OCI-LY7 (cell line): ENCODE results near the gene TMEM181. TPM values are rescaled to one million over a fixed set of nuclear protein-coding genes. Genes with fewer than 3 reads are reported as not detected.
A peak's percentile ranks its signal among the peaks of the same experiment; 100 is the strongest.

ENCODE experiments used
- BruUV-seq: library from RNA; stranded (reverse); fragments of 400-500 nt; replicated peaks from 2 replicates; lab custom pipeline; 2021; lab: Mats Ljungman, UMichigan
- CTCF ChIA-PET: fragments of 300-600 bp; sonication (Branson Sonifier 250); formaldehyde crosslinking; loops from one replicate; lab custom pipeline; 2022; ENCODE audit warnings: antibody characterized with exemption; ENCODE audit not compliant: unreplicated experiment; lab: Charles Lee
- POLR2A ChIA-PET: fragments of 300-600 bp; sonication (Branson Sonifier 250); formaldehyde crosslinking; loops from one replicate; lab custom pipeline; 2022; ENCODE audit warnings: antibody characterized with exemption; lab: Charles Lee
- DNase-seq: peaks from one replicate; pipeline ENCODE4 v3.0.0-alpha.2; 2015; ENCODE audit warnings: low spot score
- H2AFZ ChIP-seq: fragments of 200-600 bp; sonication (generic), shearing (Covaris generic); 2 replicates; pipeline ENCODE4 v1.6.1; 2014; ENCODE audit warnings: mild to moderate bottlenecking, antibody characterized with exemption, low read length, moderate library complexity
- H3K27ac ChIP-seq: fragments of 200-600 bp; sonication (generic); 2 replicates; pipeline ENCODE4 v1.5.1; 2014; ENCODE audit warnings: mixed run types, low read depth, mild to moderate bottlenecking, moderate library complexity, low read length, inconsistent platforms; ENCODE audit not compliant: poor library complexity, severe bottlenecking
- H3K36me3 ChIP-seq: fragments of 200-600 bp; sonication (generic); 2 replicates; pipeline ENCODE4 v1.6.1; 2014; ENCODE audit warnings: mild to moderate bottlenecking, antibody characterized with exemption, low read length, moderate library complexity, mixed read lengths; ENCODE audit not compliant: insufficient read depth
- H3K4me1 ChIP-seq: fragments of 200-600 bp; sonication (generic); 2 replicates; pipeline ENCODE4 v1.5.1; 2014; ENCODE audit warnings: mild to moderate bottlenecking, low read length; ENCODE audit not compliant: insufficient read depth, poor library complexity, severe bottlenecking
- H3K4me2 ChIP-seq: fragments of 200-600 bp; sonication (generic); 2 replicates; pipeline ENCODE4 v1.6.1; 2014; ENCODE audit warnings: mild to moderate bottlenecking, low read length
- H3K4me3 ChIP-seq: fragments of 200-600 bp; sonication (generic); 2 replicates; pipeline ENCODE4 v1.5.1; 2014; ENCODE audit warnings: mild to moderate bottlenecking, low read depth, low read length; ENCODE audit not compliant: poor library complexity, severe bottlenecking
- H3K79me2 ChIP-seq: fragments of 200-600 bp; sonication (generic); 2 replicates; pipeline ENCODE4 v1.6.1; 2016; ENCODE audit warnings: low read depth, mild to moderate bottlenecking, low read length, moderate library complexity, mixed read lengths; ENCODE audit not compliant: insufficient read depth
- H3K9me2 ChIP-seq: fragments of 200-600 bp; sonication (generic); 2 replicates; pipeline ENCODE4 v1.6.1; 2016; ENCODE audit warnings: mild to moderate bottlenecking, low read length, mixed read lengths; ENCODE audit not compliant: insufficient read depth
- H3K9me3 ChIP-seq: fragments of 200-600 bp; sonication (generic); 2 replicates; pipeline ENCODE4 v1.6.1; 2014; ENCODE audit warnings: mild to moderate bottlenecking, mixed run types, low read length, mixed read lengths
- H4K20me1 ChIP-seq: fragments of 200-600 bp; sonication (generic); 2 replicates; pipeline ENCODE4 v1.6.1; 2014; ENCODE audit warnings: mild to moderate bottlenecking, antibody characterized with exemption, low read length, moderate library complexity, mixed read lengths; ENCODE audit not compliant: insufficient read depth
- EZH2phosphoT487 ChIP-seq: fragments of 200-600 bp; sonication (generic); IDR thresholded peaks from 2 replicates; pipeline ENCODE4 v1.6.1; 2018; ENCODE audit warnings: low read depth, borderline replicate concordance, mild to moderate bottlenecking, mixed run types, antibody characterized with exemption, low read length, moderate library complexity, mixed read lengths
- intact Hi-C: fragments of 100-400 bp; cut with micrococcal nuclease; formaldehyde crosslinking; loops from one replicate; pipeline ENCODE4 v1.10.0; 2022; ENCODE audit not compliant: unreplicated experiment
- total RNA-seq, 2 experiments: library from RNA; depleted of rRNA in 1 of 2; stranded (reverse); fragments of >200 nt in 1 of 2; shearing (Covaris generic) in 1 of 2; gene quantifications; 2 replicates each; pipeline ENCODE4 v1.2.3, GENCODE V29; 2014 to 2022
- TF ChIP-seq, protein P1 (sequence below): fragments of 200-600 bp; sonication (generic); conservative IDR thresholded peaks from 2 replicates; pipeline ENCODE4 v1.5.1; 2014; ENCODE audit warnings: mild to moderate bottlenecking, antibody characterized with exemption, low read length, moderate library complexity, mixed read lengths

TMEM181 gene
- total RNA-seq, 2 experiments from 2014 or later: 8.0 to 12.5 TPM

DNA sequence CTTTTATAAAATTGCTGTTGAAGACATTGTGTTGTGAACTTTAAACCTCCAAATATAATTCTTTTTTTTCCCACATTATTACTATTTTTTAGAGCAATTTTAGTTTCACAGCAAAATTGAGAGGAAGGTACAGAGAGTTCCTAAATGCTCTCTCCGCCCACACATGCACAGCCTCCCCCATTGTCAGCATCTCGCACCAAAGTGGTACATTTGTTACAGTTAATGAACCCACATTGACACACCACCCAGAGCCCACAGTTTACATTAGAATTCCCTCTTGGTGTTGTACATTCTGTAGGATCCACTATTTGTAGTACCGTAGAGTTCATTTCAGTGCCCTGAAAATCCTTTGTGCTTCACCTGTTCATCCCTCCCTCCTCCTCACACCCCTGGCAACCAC lies 33.8 kb downstream of the TMEM181 start:
- intact Hi-C loops: no loop called here
- H3K9me2 ChIP-seq: no peaks in the 10 kb centered on the region
- no peak overlapping the region for H3K4me3 ChIP-seq
- TF ChIP-seq EZH2phosphoT487: no peak
- TF ChIP-seq, protein P1, sequence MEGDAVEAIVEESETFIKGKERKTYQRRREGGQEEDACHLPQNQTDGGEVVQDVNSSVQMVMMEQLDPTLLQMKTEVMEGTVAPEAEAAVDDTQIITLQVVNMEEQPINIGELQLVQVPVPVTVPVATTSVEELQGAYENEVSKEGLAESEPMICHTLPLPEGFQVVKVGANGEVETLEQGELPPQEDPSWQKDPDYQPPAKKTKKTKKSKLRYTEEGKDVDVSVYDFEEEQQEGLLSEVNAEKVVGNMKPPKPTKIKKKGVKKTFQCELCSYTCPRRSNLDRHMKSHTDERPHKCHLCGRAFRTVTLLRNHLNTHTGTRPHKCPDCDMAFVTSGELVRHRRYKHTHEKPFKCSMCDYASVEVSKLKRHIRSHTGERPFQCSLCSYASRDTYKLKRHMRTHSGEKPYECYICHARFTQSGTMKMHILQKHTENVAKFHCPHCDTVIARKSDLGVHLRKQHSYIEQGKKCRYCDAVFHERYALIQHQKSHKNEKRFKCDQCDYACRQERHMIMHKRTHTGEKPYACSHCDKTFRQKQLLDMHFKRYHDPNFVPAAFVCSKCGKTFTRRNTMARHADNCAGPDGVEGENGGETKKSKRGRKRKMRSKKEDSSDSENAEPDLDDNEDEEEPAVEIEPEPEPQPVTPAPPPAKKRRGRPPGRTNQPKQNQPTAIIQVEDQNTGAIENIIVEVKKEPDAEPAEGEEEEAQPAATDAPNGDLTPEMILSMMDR: no peak
- peaks cover 80% of the 10 kb centered on the region for H3K36me3 ChIP-seq
- H3K27ac ChIP-seq: no peak overlapping the region
- no peak overlapping the region for H2AFZ ChIP-seq
- H3K9me3 ChIP-seq: no peaks in the 10 kb centered on the region
- no TSS peak for BruUV-seq
- no peak for DNase-seq
- H3K4me1 ChIP-seq: no peaks in the 10 kb centered on the region
- H3K4me2 ChIP-seq: no peak overlapping the region
- H4K20me1 ChIP-seq: no peaks in the 10 kb centered on the region
- no peaks in the 10 kb centered on the region for H3K79me2 ChIP-seq
- CTCF ChIA-PET: no interaction called here
- POLR2A ChIA-PET: interaction anchor here (0.7 kb wide), 1 partner anchor 16 kb away, joined by 6 read pairs; no protein-coding TSS in a partner anchor

DNA sequence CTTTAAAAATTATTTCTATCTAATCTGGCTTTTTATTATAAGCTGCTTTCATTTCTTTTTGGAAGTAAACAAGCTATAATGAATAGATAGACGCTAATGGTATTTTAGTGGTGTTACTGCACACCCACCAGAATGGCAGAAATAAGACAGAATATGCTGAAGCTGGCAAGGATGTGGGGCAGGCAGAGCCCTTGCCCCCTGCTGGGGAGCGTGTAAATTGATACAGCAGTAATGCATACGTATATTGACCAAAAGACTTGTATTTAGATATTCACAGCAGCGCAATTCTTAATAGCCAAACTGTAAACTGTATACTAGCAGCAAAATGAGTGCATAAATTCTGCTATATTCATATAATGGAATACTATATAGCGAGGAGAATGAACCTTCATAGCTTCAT lies 35.3 kb downstream of the TMEM181 start:
- Histone ChIP-seq H3K9me2 (no peaks in the 10 kb centered on the region), H4K20me1 (no peaks in the 10 kb centered on the region), H3K4me3 (no peak overlapping the region), H2AFZ (no peak overlapping the region), H3K4me2 (no peak overlapping the region), H3K9me3 (no peaks in the 10 kb centered on the region), H3K4me1 (no peaks in the 10 kb centered on the region), H3K27ac (no peak overlapping the region), H3K36me3 (peaks cover 79% of the 10 kb centered on the region), H3K79me2 (no peaks in the 10 kb centered on the region)
- DNase-seq: peak; percentile 19
- intact Hi-C loops: no loop called here
- TF ChIP-seq, protein P1: peak; percentile 69
- TF ChIP-seq EZH2phosphoT487: no peak
- no TSS peak for BruUV-seq
- POLR2A ChIA-PET: no interaction called here
- CTCF ChIA-PET: no interaction called here

DNA sequence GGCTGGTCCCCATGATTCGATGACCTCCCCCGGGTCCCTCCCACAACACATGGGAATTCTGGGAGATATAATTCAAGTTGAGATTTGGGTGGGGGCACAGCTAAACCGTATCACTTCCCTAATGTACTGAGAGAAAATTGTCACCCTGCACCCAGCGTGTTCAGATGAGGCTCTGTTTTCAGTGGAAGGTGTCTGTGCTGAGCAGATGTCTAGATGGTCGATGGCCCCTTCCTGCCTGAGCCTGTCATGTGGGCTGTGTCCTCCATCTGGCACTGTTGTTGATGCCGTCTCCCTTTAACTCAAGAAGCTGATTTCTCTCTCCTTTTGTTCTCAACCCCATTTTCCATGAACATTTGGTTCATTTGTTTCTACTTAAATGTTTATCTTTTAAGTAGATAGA lies 37.0 kb downstream of the TMEM181 start:
- Histone ChIP-seq H3K9me2 (no peaks in the 10 kb centered on the region), H3K79me2 (no peaks in the 10 kb centered on the region), H3K4me1 (no peaks in the 10 kb centered on the region), H3K36me3 (peaks cover 70% of the 10 kb centered on the region), H2AFZ (no peak overlapping the region), H4K20me1 (no peaks in the 10 kb centered on the region), H3K27ac (no peak overlapping the region), H3K4me2 (no peak overlapping the region), H3K9me3 (no peaks in the 10 kb centered on the region), H3K4me3 (no peak overlapping the region)
- DNase-seq: no peak
- intact Hi-C loops: no loop called here
- BruUV-seq: no TSS peak
- TF ChIP-seq, protein P1: no peak
- no peak for TF ChIP-seq EZH2phosphoT487
- CTCF ChIA-PET: no interaction called here
- POLR2A ChIA-PET: no interaction called here
